H1 (cell line): Measurements from ENCODE around the gene LY6G5B. TPM values are rescaled to one million over a fixed set of nuclear protein-coding genes. Genes with fewer than 3 reads are reported as not detected.

Source experiments
- ATF2 ChIP-seq: IDR thresholded peaks from 2 replicates; pipeline ENCODE4 v1.6.1; 2012; ENCODE audit warnings: low read length, inconsistent platforms
- CBX5 ChIP-seq: fragments of 300-800, 300-1000 bp; sonication (generic); IDR thresholded peaks from 2 replicates; pipeline ENCODE4 v1.7.1; 2016; ENCODE audit warnings: antibody characterized with exemption, low read length, low read depth
- CHD7 ChIP-seq: fragments of 300-600 bp; sonication (generic); IDR thresholded peaks from 2 replicates; pipeline ENCODE4 v1.7.1; 2012; ENCODE audit warnings: low read length, moderate library complexity, mild to moderate bottlenecking, inconsistent platforms; ENCODE audit not compliant: insufficient replicate concordance
- GTF2F1 ChIP-seq: IDR thresholded peaks from 2 replicates; pipeline ENCODE4 v1.6.1; 2012; ENCODE audit warnings: low read depth, low read length, improper control_type of control experiment, borderline replicate concordance
- KDM1A ChIP-seq: fragments of 200-600, 300-600 bp; sonication (generic); IDR thresholded peaks from 2 replicates; pipeline ENCODE4 v1.7.1; 2016; ENCODE audit warnings: mild to moderate bottlenecking, low read length, borderline replicate concordance
- RBBP5 ChIP-seq: IDR thresholded peaks from 2 replicates; pipeline ENCODE4 v1.7.1; 2012; ENCODE audit warnings: low read depth, mild to moderate bottlenecking, inconsistent platforms, low read length, moderate library complexity, borderline replicate concordance
- SIX5 ChIP-seq: IDR thresholded peaks from 2 replicates; pipeline ENCODE4 v1.6.1; 2011; ENCODE audit warnings: mild to moderate bottlenecking, low read depth, low read length
- polyA plus RNA-seq, 7 experiments: library from polyadenylated mRNA; depleted of rRNA in 3 of 7; stranded (reverse) in 5 of 7; unstranded in 2 of 7; fragments of >200 nt in 5 of 7; fragments of 200-250 nt in 2 of 7; gene quantifications; 1 replicate in 5 of 7; 2 replicates in 1 of 7; 4 replicates in 1 of 7; pipeline versions ENCODE4 v1.2.1 to v1.2.3, GENCODE V29; 2011 to 2013; ENCODE audit warnings: missing spikeins in 2 of 7, mixed read lengths in 2 of 7
- total RNA-seq: library from RNA; stranded (reverse); fragmentation: NEBNext Ultra II Directional; extraction: Animal tissue kit (Norgen Biotek cat#: 25700); gene quantifications from 2 replicates; pipeline ENCODE4 v1.2.1, GENCODE V29; 2021

LY6G5B gene
- total and polyA plus RNA-seq, 2 of the 8 experiments (the other 6 are each of a cell fraction or from before 2014, with no cell fraction given), result 10.6 to 12.6 TPM

- 0 out of 2 replicates have a peak, but pooled peaks have one; percentile 11 for TF ChIP-seq RBBP5
- TF ChIP-seq CBX5, result no peak
- TF ChIP-seq CHD7, result no peak
- TF ChIP-seq KDM1A, result no peak
- peak; percentile 83 for TF ChIP-seq ATF2
- TF ChIP-seq GTF2F1, result no peak
- peak; percentile 27; the same call in 1 of the 2 replicates for TF ChIP-seq SIX5
Measured at GRCh38 chr6:31702819-31703716, 33.3 kb downstream of the LY6G5B start, which contains the start of gene ABHD16A (continued).
